ENCODE measurements around the gene TMEM62.
"Not testable (repeated sequence)": the region's sequence is repeated elsewhere in the genome, so short reads cannot be mapped to it uniquely, and the experiment has no call there.

TMEM62 gene

DNA sequence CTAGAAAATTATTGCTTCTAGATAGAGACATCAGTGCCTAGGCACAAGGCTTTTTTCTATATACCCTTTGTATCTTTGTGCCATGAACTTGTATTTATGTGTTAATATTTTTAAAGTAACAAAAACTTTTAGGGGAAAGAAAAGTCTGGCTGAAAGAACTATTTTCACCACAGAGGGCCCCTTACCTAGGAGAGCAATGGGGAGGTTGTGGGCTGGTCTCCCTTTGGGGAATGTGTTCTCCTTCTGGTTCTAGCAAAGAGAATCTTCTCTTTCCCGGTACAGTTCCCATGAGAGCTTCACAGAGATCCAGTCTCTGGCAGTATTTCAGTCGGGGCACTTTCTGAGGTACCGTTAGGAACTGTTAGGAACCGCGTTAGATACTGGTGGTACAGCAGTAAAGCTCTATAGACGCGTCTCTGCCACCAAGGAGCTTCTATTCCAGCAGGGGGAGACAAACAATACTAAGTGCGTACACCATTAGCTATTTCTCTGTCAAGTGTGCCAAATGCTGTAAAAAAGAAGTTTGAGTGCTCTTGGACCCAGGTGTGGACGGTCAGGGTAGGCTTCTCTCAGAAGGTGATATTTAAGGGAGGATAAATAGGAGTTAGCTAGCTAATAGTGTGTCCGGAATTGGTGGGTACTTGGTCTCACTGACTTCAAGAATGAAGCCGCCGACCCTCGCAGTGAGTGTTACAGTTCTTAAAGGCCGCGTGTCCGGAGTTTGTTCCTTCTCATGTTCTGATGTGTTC, 92.0 kb downstream of the TMEM62 start:
- no peak for TF ChIP-seq POLR2AphosphoS5 (IDR thresholded peaks at IDR 0.05; ENCODE audit: borderline replicate concordance, low read depth, low read length)
- no peak for TF ChIP-seq FOXP2 (optimal IDR thresholded peaks at IDR 0.05; ENCODE audit: control extremely low read depth, extremely low read length, insufficient read depth)
- TF ChIP-seq EZH2 (IDR thresholded peaks at IDR 0.05), result no peak
- Histone ChIP-seq H3K9me3 (ENCODE audit: low read depth, low read length) (no peaks in the 10 kb centered on the region), H3K36me3 (ENCODE audit: insufficient read depth, low read length) (no peaks in the 10 kb centered on the region), H3K27ac (no peak overlapping the region), H3K9ac (ENCODE audit: insufficient read length) (no peak overlapping the region), H3K4me3 (no peak overlapping the region)
- peak; percentile 18 for DNase-seq (ENCODE audit: low read depth, low spot score)

GRCh38 chr15:43225950-43226255, 92.5 kb downstream of the TMEM62 start:
- not testable (repeated sequence) for H3K9me3 ChIP-seq (ENCODE audit: low read depth, low read length); H3K4me3 ChIP-seq; H3K27ac ChIP-seq; H3K36me3 ChIP-seq (ENCODE audit: insufficient read depth, low read length); H3K9ac ChIP-seq (ENCODE audit: insufficient read length); DNase-seq (ENCODE audit: low read depth, low spot score)

DNA sequence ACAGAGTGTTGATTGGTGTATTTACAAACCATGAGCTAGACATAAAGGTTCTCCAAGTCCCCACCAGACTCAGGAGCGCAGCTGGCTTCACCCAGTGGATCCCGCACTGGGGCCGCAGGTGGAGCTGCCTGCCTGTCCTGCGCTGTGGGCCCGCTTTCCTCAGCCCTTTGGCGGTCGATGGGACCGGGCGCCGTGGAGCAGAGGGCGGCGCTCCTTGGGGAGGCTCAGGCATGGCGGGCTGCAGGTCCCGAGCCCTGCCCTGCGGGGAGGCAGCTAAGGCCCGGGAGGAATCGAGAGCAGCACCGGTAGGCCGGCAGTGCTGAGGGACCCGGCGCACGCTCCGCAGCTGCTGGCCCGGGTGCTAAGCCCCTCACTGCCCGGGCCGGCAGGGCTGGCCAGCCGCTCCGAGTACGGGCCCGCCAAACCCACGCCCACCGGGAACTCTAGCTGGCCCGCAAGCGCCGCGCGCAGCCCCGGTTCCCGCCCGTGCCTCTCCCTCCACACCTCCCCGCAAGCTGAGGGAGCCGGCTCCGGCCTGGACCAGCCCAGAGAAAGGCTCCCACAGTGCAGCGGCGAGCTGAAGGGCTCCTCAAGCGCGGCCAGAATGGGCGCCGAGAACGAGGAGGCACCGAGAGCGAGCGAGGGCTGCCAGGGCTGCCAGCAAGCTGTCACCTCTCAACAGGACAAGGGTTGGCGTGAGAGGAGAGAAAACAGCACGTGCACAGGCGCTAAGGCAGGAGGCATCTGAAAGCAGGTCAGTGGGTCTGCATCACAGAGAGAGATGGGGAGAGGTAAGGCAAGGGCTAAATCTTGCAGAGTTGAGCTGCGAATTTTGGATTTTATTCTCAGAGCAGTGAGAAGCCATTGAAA, 93.3 kb downstream of the TMEM62 start:
- no peak overlapping the region for H3K27ac ChIP-seq
- H3K9ac ChIP-seq (ENCODE audit: insufficient read length), result no peak overlapping the region
- H3K4me3 ChIP-seq, result no peak overlapping the region
- no peak for DNase-seq (ENCODE audit: low read depth, low spot score)
- TF ChIP-seq POLR2AphosphoS5 (IDR thresholded peaks at IDR 0.05; ENCODE audit: borderline replicate concordance, low read depth, low read length), result no peak
- TF ChIP-seq FOXP2 (optimal IDR thresholded peaks at IDR 0.05; ENCODE audit: control extremely low read depth, extremely low read length, insufficient read depth), result no peak
- no peak for TF ChIP-seq EZH2 (IDR thresholded peaks at IDR 0.05)
- H3K9me3 ChIP-seq (ENCODE audit: low read depth, low read length), result no peaks in the 10 kb centered on the region
- H3K36me3 ChIP-seq (ENCODE audit: insufficient read depth, low read length), result no peaks in the 10 kb centered on the region

GRCh38 chr15:43229977-43230376, 96.6 kb downstream of the TMEM62 start:
- H3K9me3 ChIP-seq (ENCODE audit: low read depth, low read length), result no peaks in the 10 kb centered on the region
- no peak overlapping the region for H3K4me3 ChIP-seq
- TF ChIP-seq POLR2AphosphoS5 (IDR thresholded peaks at IDR 0.05; ENCODE audit: borderline replicate concordance, low read depth, low read length) (no peak), EZH2 (IDR thresholded peaks at IDR 0.05) (no peak), FOXP2 (optimal IDR thresholded peaks at IDR 0.05; ENCODE audit: control extremely low read depth, extremely low read length, insufficient read depth) (no peak)
- no peak overlapping the region for H3K27ac ChIP-seq
- DNase-seq (ENCODE audit: low read depth, low spot score), result no peak
- H3K9ac ChIP-seq (ENCODE audit: insufficient read length), result no peak overlapping the region
- H3K36me3 ChIP-seq (ENCODE audit: insufficient read depth, low read length), result no peaks in the 10 kb centered on the region

DNA sequence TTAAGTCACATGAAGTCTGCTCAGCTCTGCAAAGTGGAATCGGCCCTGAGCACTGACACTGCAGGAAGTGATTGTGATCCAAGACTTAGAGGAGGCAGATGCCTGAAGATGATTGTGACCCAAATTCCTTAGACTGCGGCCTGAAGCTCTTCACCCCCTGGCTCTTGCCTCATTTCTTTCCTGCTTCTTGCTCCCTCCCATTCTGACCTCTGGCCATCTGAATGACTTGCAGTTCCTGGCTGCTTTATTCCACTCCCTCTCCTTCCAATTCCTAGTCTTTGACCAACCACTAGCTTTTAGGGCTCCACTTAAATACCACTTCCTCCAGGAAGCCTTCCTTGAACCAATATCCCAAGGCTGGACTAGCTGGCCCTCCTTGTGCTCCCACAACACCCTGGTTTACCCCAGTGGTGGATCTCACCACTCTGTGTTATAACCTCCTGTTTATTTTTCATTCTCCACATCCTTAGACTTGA, 97.3 kb downstream of the TMEM62 start:
- Histone ChIP-seq H3K27ac (no peak overlapping the region), H3K9ac (ENCODE audit: insufficient read length) (no peak overlapping the region), H3K9me3 (ENCODE audit: low read depth, low read length) (no peaks in the 10 kb centered on the region), H3K36me3 (ENCODE audit: insufficient read depth, low read length) (no peaks in the 10 kb centered on the region), H3K4me3 (no peak overlapping the region)
- TF ChIP-seq FOXP2 (optimal IDR thresholded peaks at IDR 0.05; ENCODE audit: control extremely low read depth, extremely low read length, insufficient read depth), result no peak
- TF ChIP-seq POLR2AphosphoS5 (IDR thresholded peaks at IDR 0.05; ENCODE audit: borderline replicate concordance, low read depth, low read length), result no peak
- TF ChIP-seq EZH2 (IDR thresholded peaks at IDR 0.05), result no peak
- no peak for DNase-seq (ENCODE audit: low read depth, low spot score)

DNA sequence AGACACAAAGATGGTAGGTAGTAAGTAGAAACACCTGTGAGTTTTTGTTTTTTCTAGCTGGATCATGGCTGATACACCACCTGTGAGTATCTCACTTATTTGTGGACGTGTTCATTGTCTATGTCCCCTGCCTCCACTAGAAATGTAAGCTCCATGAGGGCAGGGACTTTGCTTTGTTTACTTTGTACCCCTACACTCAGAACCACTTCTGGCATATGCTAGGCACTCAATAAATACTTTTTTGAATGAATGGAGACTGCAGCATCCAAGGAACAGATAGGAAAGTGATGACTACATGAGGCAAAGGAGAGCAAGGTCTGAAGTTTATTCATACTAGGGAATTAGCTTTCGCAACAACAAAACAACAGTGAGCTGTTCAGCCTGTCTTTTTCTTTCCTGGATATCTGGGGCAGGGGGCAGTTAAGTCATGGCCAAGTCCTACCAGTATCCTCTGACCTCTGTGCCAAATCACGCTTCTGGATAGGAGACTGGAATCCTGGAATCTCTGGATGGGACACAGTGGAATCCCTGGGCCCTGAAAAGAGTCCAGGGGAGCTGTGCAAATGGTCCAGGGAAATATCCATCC, 99.0 kb downstream of the TMEM62 start:
- H3K4me3 ChIP-seq, result no peak overlapping the region
- no peaks in the 10 kb centered on the region for H3K9me3 ChIP-seq (ENCODE audit: low read depth, low read length)
- DNase-seq (ENCODE audit: low read depth, low spot score), result no peak
- TF ChIP-seq EZH2 (IDR thresholded peaks at IDR 0.05) (no peak), POLR2AphosphoS5 (IDR thresholded peaks at IDR 0.05; ENCODE audit: borderline replicate concordance, low read depth, low read length) (no peak), FOXP2 (optimal IDR thresholded peaks at IDR 0.05; ENCODE audit: control extremely low read depth, extremely low read length, insufficient read depth) (no peak)
- no peak overlapping the region for H3K27ac ChIP-seq
- H3K36me3 ChIP-seq (ENCODE audit: insufficient read depth, low read length), result no peaks in the 10 kb centered on the region
- no peak overlapping the region for H3K9ac ChIP-seq (ENCODE audit: insufficient read length)
